SHP77 (cell line): Measurements from ENCODE around the gene SLC27A5.

Experiments
- DNase-seq, 2 experiments: peaks; one replicate each; lab custom pipeline; 2025; lab: John Stamatoyannopoulos, UW

The SLC27A5 gene

GRCh38 chr19:58511353-58512208 is at the start of gene SLC27A5:
SLC27A5 (minus strand) TSS chr19:58511992; CDS start chr19:58511955, 37 bp downstream.
- DNase-seq = no peak

- DNase-seq = no peak
Measured at GRCh38 chr19:58560921-58561320, 49.1 kb upstream of the SLC27A5 start.

- no peak for DNase-seq
Measured at GRCh38 chr19:58560007-58560887, 48.5 kb upstream of the SLC27A5 start.

GRCh38 chr19:58559275-58560006 is 47.6 kb upstream of the SLC27A5 start:
- DNase-seq = no peak

- DNase-seq = no peak
Measured at GRCh38 chr19:58558623-58559274, 47.0 kb upstream of the SLC27A5 start.

- no peak for DNase-seq
Measured at GRCh38 chr19:58558066-58558622, 46.4 kb upstream of the SLC27A5 start, which contains the start of gene UBE2M. UBE2M (minus strand) TSS chr19:58558611; CDS start chr19:58558381, 230 bp downstream.

GRCh38 chr19:58557221-58558065 is 45.7 kb upstream of the SLC27A5 start:
- DNase-seq = no peak

GRCh38 chr19:58556622-58557220 is 44.9 kb upstream of the SLC27A5 start:
- DNase-seq = no peak

- no peak for DNase-seq
Measured at GRCh38 chr19:58555920-58556621, 44.3 kb upstream of the SLC27A5 start.

GRCh38 chr19:58555369-58555885 is 43.6 kb upstream of the SLC27A5 start:
- DNase-seq = no peak

GRCh38 chr19:58554494-58555368 is 42.9 kb upstream of the SLC27A5 start, which contains the start of gene CHMP2A:
CHMP2A (minus strand) TSS chr19:58555105; CDS start chr19:58554212, 893 bp downstream.
- no peak for DNase-seq

- no peak for DNase-seq
Measured at GRCh38 chr19:58553799-58554493, 42.2 kb upstream of the SLC27A5 start.

- DNase-seq = no peak
Measured at GRCh38 chr19:58552655-58553054, 40.9 kb upstream of the SLC27A5 start.

- DNase-seq = no peak
Measured at GRCh38 chr19:58551577-58552471, 40.0 kb upstream of the SLC27A5 start.

- DNase-seq = no peak
Measured at GRCh38 chr19:58551123-58551497, 39.3 kb upstream of the SLC27A5 start.
